Measurements from ENCODE around the gene PDGFB.

DNA sequence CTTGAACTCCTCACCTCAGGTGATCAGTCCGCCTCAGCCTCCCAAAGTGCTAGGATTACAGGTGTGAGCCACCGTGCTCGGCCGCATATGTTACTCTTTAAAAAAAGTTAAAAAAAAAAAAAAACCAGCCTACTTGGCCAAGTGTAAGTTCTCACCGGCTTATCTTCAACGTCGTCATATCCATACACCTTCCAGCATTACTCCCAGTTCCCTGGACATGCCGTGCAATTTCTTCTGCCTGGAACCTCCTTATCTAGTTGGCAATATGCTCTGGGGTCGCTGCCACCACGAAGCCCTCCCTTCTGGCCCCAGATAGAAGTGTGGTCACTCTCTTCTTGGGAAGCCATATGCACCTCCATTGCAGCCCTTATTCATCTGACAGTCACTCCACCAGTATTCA lies 56.0 kb downstream of the PDGFB start:
- TF ChIP-seq ZNF274 (IDR thresholded peaks at IDR 0.05; ENCODE audit: low read depth, low read length) (no peak), YY1 (IDR thresholded peaks at IDR 0.05; ENCODE audit: insufficient read depth, insufficient read length) (no peak), SUZ12 (IDR thresholded peaks at IDR 0.05; ENCODE audit: extremely low read depth, insufficient read depth, insufficient read length) (no peak)

Data from NT2/D1 (cell line).